Measurements from ENCODE around the gene MACROD2. TPM values are rescaled to one million over a fixed set of nuclear protein-coding genes. Genes with fewer than 3 reads are reported as not detected.

MACROD2 gene
- total RNA-seq, 4 donors from 2014 or later = 4.0 to 14.1 (median 10.4) TPM

GRCh38 chr20:14401479-14402138 lies 406.3 kb downstream of the MACROD2 start:
- Histone ChIP-seq H3K9me3 (no peaks in the 10 kb centered on the region), H3K27me3 (no peaks in the 10 kb centered on the region), H3K4me1 (peaks cover 0 to 11% (median 0%) of the 10 kb centered on the region in 4 donors), H3K27ac (peak overlapping the region in 1 of 4 donors; percentile 34), H3K36me3 (no peaks in the 10 kb centered on the region), H3K4me3 (no peak overlapping the region)
- DNase-seq (ENCODE audit: low spot score in 2 of 2) = no peak
- TF ChIP-seq CTCF (IDR thresholded peaks at IDR 0.05) (no peak), EP300 (IDR thresholded peaks at IDR 0.05) (no peak), POLR2A (IDR thresholded peaks at IDR 0.05) (no peak)

GRCh38 chr20:14404515-14404914 lies 409.2 kb downstream of the MACROD2 start:
- WGBS, 2 donors = 93 to 95% methylated on average over 2 of the region's 2 CpGs
- no peak overlapping the region for H3K4me3 ChIP-seq
- no peak overlapping the region for H3K27ac ChIP-seq
- peaks cover 0 to 11% (median 0%) of the 10 kb centered on the region in 4 donors for H3K4me1 ChIP-seq
- H3K9me3 ChIP-seq = no peaks in the 10 kb centered on the region
- DNase-seq (ENCODE audit: low spot score in 2 of 2) = no peak
- TF ChIP-seq POLR2A (IDR thresholded peaks at IDR 0.05) (no peak), CTCF (IDR thresholded peaks at IDR 0.05) (no peak), EP300 (IDR thresholded peaks at IDR 0.05) (no peak)
- H3K36me3 ChIP-seq = no peaks in the 10 kb centered on the region
- no peaks in the 10 kb centered on the region for H3K27me3 ChIP-seq

GRCh38 chr20:14406495-14406894 lies 411.2 kb downstream of the MACROD2 start:
- no peak overlapping the region for H3K4me3 ChIP-seq
- peaks cover 0 to 11% (median 0%) of the 10 kb centered on the region in 4 donors for H3K4me1 ChIP-seq
- H3K27me3 ChIP-seq = no peaks in the 10 kb centered on the region
- no peaks in the 10 kb centered on the region for H3K9me3 ChIP-seq
- no peaks in the 10 kb centered on the region for H3K36me3 ChIP-seq
- H3K27ac ChIP-seq = no peak overlapping the region
- no peak for DNase-seq (ENCODE audit: low spot score in 2 of 2)
- TF ChIP-seq CTCF (IDR thresholded peaks at IDR 0.05) (no peak), POLR2A (IDR thresholded peaks at IDR 0.05) (no peak), EP300 (IDR thresholded peaks at IDR 0.05) (no peak)

- no peak for TF ChIP-seq EP300 (IDR thresholded peaks at IDR 0.05)
- TF ChIP-seq POLR2A (IDR thresholded peaks at IDR 0.05) = no peak
- TF ChIP-seq CTCF (IDR thresholded peaks at IDR 0.05) = no peak
- no peak for DNase-seq (ENCODE audit: low spot score in 2 of 2)
- Histone ChIP-seq H3K27ac (no peak overlapping the region), H3K27me3 (no peaks in the 10 kb centered on the region), H3K36me3 (no peaks in the 10 kb centered on the region), H3K4me3 (no peak overlapping the region), H3K9me3 (no peaks in the 10 kb centered on the region), H3K4me1 (peaks cover 0 to 5% (median 0%) of the 10 kb centered on the region in 4 donors)
- 84 to 88% methylated on average over 3 of the region's 3 CpGs for WGBS, 2 donors
These were observed 412.0 kb downstream of the MACROD2 start for GRCh38 chr20:14407336-14407735.

- H3K4me1 ChIP-seq = no peaks in the 10 kb centered on the region
- TF ChIP-seq EP300 (IDR thresholded peaks at IDR 0.05) = no peak
- no peak for TF ChIP-seq CTCF (IDR thresholded peaks at IDR 0.05)
- TF ChIP-seq POLR2A (IDR thresholded peaks at IDR 0.05) = no peak
- no peak for DNase-seq (ENCODE audit: low spot score in 2 of 2)
- H3K9me3 ChIP-seq = no peaks in the 10 kb centered on the region
- no peak overlapping the region for H3K4me3 ChIP-seq
- H3K27ac ChIP-seq = no peak overlapping the region
- WGBS, 2 donors = 71 to 80% methylated on average over 3 of the region's 3 CpGs
- H3K36me3 ChIP-seq = no peaks in the 10 kb centered on the region
- no peaks in the 10 kb centered on the region for H3K27me3 ChIP-seq
These were observed 415.7 kb downstream of the MACROD2 start for GRCh38 chr20:14410869-14411555.

Measured in tibial nerve (tissue), 4 donors.